Fibroblast of gingiva (primary cell): ENCODE results near the gene MFF.

ENCODE experiments used
- DNase-seq: peaks from one replicate; pipeline ENCODE4 v3.0.0-alpha.2; 2011; ENCODE audit warnings: low read depth

MFF gene

DNA sequence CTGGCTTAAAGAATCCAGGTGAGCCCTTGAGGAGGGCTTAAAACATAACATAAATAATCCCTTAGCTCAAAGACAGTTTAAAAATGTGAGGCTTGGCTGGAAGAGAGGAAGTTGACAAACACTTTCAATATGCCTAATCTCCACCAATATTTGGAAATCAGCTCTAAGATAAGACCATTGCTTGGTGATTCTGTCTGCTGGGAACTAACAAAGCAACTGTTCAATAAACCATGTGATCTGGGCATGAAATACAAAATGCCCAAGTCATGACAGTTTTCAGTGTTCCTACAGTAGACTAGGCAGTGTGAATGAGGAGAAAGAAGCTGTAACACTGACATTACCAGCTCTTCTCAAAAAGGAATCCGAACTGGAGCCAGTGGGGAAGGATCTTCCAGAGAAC, 10.7 kb downstream of the MFF start:
- no peak for DNase-seq

DNA sequence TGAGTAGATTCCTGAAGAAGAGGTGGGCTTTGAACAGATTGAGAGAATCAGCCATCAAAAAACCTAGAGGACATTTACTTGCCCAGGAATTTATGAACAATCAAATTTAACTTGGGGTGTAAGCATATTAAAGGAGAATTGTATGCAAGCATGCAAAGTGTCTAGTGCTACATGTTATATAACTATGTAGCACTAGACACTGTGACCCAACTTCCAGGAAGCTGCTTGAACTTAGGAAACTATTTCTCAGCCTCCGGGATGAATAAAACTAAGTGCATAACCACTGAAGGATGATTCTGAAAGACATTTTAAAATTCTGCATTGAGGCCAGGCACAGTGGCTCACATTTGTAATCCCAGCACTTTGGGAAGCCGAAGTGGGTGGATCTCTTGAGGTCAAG, 12.4 kb downstream of the MFF start:
- DNase-seq, result no peak

DNA sequence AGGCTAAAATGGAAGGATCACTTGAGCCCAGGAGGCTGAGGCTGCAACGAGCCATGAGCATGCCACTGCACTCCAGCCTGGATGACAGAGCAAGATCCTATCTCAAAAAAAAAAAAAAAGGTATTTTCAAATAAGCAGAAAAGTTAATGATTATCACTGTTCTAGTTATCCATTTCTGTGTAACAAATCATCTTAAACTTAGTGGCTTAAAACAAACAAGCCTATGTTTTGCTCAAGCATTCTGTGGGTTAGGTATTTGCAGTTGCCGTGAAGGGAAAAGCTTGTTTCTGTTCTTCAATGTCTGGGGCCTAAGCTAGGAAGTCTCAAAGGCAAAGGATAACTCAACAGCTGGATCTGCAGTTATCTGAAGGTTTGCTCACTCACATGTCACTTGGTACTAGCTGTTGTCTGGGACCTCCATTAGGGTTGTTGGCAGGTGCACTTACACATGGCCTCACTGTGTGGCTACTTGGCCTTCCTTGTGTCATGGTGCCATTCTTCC, 14.1 kb downstream of the MFF start:
- DNase-seq, result no peak

DNA sequence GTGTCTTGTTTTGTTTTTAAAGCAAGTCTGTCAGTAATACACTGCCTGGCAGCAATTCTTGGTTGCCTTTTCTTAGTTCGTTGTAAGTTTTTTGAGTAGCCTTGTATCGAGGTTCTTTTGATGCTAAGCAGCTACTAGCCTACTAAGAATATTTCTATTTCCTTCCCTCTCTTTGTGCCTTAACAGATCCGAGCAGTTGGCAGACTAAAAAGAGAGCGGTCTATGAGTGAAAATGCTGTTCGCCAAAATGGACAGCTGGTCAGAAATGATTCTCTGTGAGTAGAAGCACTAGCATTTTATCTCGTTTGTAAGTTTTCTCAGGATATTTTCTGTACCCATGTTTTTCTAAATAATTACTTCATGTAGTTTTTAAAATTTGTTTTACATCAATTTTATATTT, 15.1 kb downstream of the MFF start:
- no peak for DNase-seq

DNA sequence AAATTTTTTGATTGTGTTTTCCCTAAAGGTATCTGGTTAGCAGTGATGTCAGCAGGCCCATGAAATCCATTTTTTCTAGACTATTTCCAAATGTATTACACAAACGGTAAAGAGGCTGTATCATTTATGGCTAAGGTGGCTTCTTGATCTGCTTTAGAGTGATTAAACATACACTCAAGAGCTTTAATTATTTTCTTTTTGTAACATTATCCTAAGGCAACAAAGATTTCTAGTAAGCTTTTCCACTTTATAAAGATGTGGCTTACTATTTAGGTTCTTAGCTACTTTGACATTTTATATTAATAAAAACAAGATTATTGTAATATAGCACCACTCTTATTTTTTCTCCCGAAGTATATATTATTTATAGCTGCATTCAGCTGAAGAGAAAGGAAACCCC, 16.5 kb downstream of the MFF start:
- no peak for DNase-seq

DNA sequence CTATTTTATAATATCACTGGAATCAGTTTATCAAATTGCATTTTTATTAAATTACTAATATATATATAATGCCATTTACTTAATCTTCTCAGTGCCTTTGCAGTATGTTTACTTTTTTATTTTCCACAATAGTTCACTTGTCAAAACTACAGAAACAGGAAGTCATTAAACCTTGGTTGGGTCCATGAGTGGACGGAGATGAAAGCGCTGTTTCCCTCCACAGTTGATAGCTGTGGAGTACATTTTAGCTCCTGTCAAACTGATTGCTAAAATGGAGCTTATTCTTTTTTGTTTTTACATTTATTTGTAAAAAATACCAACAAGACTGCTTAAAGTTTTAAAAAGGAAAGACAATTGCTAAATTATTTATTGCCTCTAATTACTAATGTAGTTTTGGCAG, 19.2 kb downstream of the MFF start:
- DNase-seq, result no peak

DNA sequence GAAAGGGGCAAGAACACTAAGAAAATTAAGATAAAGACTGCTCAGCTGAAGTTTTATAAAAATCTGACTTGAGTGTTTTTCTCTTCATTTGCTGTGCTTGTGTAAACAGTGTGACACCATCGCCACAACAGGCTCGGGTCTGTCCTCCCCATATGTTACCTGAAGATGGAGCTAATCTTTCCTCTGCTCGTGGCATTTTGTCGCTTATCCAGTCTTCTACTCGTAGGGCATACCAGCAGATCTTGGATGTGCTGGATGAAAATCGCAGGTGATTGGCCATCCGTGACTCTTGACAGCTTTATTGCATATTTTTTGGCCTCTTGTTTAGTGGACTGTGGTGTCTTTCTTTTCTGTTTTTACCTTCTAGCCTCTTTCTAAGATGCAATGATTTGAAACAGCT, 22.1 kb downstream of the MFF start:
- DNase-seq, result no peak

DNA sequence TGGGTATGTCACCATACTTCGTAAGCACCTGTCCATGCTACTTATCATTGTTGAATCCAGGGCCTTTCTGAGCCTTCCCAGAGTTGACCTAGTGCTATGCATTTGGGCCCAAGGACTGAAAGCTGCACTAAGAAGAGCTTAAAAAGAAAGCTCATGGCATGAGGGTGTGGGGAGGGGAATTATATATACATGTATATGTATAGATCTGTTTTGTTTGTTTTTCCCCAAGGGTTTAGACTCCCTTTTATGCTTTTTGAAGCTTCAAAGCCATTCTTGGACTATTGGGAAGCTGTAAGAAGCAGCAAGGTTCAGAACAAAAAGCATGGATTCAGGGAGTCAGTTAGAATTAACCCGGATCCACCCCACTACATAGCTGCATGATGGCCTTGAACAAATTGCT, 23.3 kb downstream of the MFF start:
- DNase-seq, result no peak

DNA sequence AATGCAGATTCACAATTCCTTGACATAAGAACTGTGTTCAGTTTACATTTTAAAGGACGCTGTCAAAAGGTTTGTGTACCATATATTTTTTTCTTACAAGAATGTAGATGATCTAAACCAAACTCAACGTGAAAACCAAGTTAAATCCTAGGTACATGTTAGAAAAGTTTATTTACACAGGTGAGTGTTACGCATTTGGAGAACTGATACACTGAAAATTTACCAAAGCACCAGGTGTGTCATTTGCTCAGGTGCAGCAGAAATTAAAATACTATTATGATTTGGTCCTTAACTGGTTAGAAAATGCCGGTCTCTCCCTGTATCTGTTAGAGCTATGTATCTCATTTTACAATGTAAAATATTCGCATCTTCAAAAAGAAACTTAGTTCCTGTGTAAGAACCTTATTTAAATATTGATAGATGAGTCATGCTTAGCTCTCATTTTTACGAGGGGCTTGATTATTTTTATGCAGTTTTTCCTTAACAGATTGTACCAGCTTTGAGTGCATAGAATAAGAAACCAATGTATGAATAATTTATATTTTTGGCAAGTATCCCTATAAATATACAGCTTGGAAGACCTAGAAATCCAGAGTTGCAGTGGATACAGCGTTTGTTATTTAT, 25.1 kb downstream of the MFF start:
- DNase-seq, result no peak

DNA sequence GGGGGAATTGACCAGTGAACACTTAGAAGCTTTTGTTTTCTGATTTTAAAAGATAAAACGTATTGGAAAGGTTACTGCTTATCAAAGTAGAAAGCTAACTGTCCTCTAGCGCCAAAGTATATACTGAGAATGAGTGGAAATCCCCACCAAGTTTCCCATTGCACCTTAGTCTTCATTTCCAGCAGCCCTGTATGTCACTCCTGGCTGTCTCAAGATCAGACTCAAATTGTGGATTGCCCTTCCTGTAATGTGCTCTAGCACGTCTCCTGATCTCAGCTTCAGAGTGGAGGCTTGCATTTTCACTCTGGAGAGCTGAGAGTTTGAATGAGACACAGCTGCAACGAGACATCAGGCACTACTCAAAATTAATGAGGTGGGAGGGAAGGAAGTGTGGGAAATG, 26.6 kb downstream of the MFF start:
- no peak for DNase-seq

DNA sequence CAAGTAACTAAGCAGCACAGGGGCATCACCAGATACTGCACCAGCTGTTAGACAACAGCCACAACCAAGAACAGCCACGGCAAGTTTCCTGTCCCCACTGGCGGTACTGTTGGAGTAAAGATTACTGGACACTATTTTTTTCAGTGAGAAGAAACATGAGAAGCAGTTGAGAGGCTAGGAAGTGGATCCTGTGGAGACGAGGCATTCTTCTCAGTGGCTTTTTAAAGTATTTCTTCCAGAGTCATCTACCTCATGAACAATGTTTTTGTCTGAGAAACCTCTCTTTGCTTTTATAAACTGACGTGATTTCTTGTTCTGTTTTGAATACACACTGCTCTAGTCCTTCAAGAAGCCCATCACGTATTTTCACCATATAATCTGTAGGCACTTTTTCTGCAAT, 35.3 kb downstream of the MFF start:
- no peak for DNase-seq

DNA sequence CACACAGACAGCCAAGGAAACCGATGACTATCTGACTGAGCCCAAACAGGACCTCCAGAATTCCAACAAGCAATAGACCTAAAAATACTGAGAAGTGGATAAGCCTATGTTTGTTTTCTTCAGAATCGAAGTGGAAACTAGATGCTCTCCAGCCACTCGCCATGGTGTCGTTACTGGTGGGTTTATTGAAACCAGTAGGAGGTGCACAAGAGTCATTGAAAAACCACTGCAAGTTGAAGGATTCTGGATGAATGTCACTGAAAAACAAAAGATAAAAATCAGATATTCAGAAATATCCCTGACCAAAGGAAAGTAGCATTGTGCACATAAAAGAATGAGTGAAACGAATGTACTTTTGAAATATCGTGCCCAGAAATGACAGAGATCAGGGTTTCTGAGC, 38.7 kb downstream of the MFF start:
- no peak for DNase-seq

DNA sequence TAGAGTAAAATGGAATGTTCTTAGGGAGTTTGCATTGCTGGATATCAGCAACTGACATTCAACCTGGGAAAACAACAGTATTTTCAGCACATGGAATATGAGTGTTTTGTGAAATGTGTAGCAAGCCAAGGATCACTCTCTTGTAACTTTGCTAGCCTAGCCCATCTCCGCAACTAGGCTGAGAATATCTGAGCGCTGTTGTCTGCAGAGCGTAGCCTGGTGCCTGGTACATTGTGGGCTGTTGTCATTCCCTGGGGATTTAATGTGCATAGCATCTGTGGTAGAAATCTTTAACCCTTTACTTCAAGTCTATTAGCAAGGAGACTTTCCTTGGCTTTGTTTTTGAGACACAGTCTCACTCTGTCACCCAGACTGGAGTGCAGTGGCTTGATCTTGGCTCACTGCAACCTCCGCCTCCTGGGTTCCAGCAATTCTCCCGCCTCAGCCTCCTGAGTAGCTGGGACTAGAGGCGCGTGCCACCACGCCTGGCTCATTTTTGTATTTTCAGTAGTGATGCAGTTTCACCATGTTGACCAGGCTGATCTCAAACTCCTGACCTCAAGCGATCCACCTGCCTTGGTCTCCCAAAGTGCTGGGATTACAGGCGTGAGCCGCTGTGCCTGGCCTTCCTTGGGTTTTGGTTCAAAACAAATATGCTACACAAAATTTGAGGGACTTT, 39.7 kb downstream of the MFF start:
- peak; percentile 75 for DNase-seq

DNA sequence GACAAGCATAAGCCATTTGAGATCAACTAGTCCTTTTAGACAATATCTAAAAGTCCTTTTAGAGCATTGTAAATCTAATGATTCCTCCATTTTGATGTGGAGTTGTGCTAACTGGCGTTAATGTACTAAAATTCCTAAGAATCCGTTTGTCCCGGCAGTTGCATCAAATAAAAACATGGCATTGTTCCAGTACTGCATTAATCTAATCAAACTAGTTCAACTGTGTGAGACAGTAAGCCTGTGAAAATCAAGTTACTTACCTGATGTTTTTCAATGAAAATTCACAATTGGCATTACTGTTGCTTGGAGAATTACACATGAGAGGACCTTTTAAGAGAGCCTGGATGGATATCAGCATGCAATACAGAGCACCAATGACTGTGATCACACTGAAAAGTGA, 40.8 kb downstream of the MFF start:
- DNase-seq, result peak; percentile 37

DNA sequence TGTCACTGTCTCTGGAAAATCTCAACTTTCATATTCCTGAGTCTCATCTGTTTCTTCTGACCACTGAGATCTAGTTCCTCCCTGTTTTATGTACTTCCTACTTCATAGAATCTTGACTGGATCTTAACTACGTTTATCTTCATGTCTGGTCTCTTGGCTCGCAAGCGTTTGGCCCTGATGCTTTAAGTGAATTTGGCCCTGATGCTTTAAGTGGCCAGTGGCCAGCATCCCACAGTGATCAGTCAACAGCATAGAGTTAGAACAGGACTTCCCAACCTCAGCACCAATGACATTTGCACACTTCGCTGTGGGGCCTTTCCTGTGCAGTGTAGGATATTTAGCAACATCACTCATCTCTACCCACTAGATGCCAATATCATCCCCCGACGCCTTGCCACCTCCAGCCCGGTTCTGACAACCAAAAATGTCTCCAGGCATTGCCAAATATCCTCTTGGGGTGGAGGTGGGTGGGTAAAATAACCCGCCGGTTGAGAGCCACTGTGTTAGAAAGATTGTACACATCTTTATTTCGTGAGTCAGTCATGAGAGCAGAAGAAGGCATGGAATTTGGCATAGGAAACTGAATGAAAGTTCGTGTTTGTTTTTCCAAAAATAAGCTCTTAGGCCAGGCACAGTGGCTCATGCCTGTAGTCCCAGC, 41.8 kb downstream of the MFF start:
- DNase-seq, result peak; percentile 99

DNA sequence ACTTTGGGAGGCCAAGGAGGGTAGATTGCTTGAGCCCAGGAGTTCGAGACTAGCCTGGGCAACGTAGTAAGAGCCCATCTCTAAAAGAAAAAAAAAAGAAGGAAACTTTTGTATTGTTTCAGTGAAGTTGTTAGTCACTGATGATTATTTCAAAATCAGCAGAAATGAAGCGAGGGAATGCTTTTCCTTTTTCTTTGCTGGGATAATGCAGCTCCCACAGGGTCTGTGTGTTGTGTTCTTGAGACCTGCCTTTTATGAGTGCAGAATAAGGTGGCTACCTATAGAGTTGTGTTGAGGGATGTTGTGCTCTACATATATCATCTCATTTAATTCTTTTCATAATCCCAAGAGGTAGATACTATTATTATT, 42.4 kb downstream of the MFF start:
- no peak for DNase-seq

DNA sequence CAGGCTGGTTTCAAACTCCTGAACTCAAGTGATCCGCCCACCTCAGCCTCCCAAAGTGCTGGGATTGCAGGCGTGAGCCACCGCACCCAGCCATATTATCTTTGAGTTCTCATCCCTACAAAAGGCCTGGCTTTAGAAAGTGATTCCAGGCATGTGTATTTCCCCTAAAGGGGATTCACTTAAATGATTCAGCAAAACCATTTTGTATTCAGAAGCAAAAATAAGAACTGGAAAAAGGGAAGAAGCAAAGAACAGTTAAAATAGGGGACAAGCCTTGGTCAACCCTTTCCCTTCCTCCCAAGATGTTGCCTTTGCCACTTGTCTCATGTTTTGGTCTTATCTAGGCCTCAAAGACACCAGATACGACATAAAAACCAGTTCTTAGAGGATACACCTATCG, 43.5 kb downstream of the MFF start:
- no peak for DNase-seq

DNA sequence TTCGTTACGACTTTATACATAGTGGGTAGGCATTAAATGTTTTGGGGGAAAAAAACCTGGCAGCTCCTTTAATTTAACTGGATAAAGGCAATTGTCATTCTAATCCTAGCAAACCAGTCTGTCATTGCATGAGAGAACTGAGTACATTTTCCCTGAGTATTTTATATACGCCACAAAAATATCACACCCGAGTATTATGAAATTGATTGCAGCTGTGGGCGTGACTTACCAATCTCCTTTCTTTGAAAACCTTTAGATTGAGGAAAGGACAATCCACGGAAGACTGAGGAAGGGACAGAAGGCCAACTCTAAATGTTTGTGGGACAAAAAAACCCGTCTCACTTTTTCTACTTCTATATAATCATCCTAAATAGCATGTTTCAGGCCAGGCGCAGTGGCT, 45.0 kb downstream of the MFF start:
- no peak for DNase-seq

DNA sequence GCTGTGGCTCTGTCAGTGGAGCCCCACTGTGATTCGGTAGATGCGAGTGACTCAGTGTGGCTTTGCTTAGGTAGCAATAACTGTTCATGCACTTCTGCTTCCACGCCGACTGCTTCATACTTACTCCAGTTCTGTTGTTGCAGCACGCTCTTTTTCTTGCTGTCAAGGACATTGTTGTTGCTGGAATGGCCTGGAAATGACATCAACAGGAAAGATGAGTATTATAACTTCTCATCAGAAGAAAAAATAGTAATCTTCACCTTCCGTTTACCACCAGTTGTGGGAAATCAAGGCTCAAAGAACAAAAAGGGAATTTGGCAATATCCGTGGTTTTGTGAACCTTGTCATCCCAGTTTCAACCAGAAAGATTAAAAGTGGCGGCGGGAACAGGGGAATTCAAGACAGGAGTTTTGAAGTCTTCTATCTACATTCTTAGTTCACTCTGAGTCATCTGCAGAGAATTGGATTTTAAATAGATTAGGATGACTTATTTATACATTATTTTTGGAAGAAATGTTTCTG, 45.8 kb downstream of the MFF start:
- peak; percentile 77 for DNase-seq

DNA sequence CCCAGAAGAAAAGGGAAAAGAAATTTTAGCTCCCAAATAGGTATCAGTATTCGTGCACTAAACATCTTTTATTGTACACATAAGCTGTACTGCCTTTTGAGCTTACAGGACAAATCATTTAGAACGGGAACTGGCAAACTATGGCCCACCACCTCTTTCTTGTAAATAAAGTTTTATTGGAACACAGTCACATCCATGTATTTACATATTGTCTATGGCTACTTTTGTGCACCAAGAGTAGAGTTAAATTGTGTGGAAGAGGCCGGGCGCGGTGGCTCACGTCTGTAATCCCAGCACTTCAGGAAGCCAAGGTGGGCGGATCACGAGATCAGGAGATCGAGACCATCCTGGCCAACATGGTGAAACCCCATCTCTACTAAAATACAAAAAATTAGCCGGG, 48.3 kb downstream of the MFF start:
- DNase-seq, result no peak

DNA sequence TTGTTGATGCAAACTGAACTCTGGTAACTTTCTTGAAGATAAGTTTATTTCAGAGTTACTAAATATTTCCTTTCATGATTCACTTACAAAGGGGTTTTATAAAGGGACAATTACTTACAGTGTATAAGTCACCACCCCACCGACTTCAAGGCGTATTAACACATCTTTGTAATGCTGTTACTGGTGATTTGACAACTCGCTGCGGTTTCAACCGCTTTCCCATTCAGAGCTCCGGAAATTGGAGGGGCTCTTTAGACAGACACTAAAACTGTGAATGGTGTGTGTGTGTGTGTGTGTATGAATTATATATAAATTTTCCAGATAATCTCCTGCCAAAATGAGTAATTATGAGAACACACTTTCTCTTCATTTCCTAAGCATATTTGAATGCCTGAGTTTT, 49.1 kb downstream of the MFF start:
- DNase-seq, result peak; percentile 27

DNA sequence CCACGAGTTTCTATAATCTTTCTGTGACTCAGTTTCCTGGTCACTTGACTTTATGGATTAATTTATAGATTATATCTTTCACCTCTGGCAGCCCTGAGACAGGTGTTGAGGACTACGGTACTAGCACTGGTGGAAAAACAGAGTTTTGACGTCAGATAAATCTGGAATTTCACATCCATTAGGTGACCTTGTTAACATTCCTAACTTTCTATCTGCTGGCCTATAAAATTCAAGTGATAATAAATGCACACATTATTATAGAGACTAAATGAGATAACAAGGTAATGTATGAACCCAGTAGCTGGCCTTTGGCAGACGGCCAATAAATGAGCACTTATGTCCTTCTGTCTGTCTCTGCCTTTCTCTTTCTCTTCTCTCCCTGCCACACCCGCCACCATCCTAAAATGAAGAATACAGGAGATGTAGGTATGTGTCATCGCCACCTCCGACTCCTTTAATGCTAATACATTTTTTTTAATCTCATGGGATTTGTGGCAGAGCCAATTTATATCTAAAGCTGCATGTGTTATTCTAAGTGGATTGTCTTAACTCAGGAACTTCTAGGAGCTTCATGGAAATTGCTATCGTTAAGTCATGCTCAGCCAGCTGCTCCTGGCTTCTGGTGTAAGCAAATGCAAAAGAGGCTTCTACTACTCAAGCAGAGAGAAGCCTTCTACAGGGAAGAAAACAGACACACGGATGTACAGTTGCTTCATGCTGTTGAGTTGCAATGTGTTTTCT, 51.8 kb downstream of the MFF start:
- peak; percentile 45 for DNase-seq
